Transverse colon (tissue), 4 donors: ENCODE results near the gene MINDY4B. TPM values are rescaled to one million over a fixed set of nuclear protein-coding genes. Genes with fewer than 3 reads are reported as not detected.

Source experiments
- DNase-seq: peaks from one replicate; pipeline ENCODE4 v3.0.0-alpha.2; 2019
- H3K27ac ChIP-seq, 4 donors: fragments of 200-600 bp; sonication (generic); 2 replicates each; pipeline ENCODE4 v1.5.1; 2016 to 2018; ENCODE audit warnings: inconsistent platforms in 4 of 4
- H3K27me3 ChIP-seq: fragments of 200-600 bp; sonication (generic); 2 replicates; pipeline ENCODE4 v1.5.1; 2017; ENCODE audit warnings: inconsistent platforms
- H3K36me3 ChIP-seq, 4 donors: fragments of 200-600 bp; sonication (generic); 2 replicates each; pipeline ENCODE4 v1.5.1; 2017 to 2019; ENCODE audit warnings: inconsistent platforms in 4 of 4
- H3K4me1 ChIP-seq, 4 donors: fragments of 200-600 bp; sonication (generic); 2 replicates each; pipeline ENCODE4 v1.5.1; 2017 to 2020; ENCODE audit warnings: inconsistent platforms in 4 of 4
- H3K4me3 ChIP-seq, 4 donors: fragments of 200-600 bp; sonication (generic); 1 replicate in 1 of 4; 2 replicates in 3 of 4; pipeline versions ENCODE4 v1.5.1 to v1.6.1; 2017 to 2019; ENCODE audit warnings: inconsistent platforms in 4 of 4
- H3K9me3 ChIP-seq, 2 donors: fragments of 200-600 bp; sonication (generic); 2 replicates each; pipeline ENCODE4 v1.5.1; 2017 to 2019; ENCODE audit warnings: inconsistent platforms in 2 of 2
- EP300 ChIP-seq: sonication (generic); formaldehyde crosslinking; IDR thresholded peaks from one replicate; pipeline ENCODE4 v1.6.1; 2017; ENCODE audit warnings: antibody characterized with exemption, low read depth
- POLR2A ChIP-seq: fragments of 450-650 bp; IDR thresholded peaks from one replicate; pipeline ENCODE4 v1.6.1; 2016; ENCODE audit warnings: antibody characterized with exemption, mild to moderate bottlenecking, moderate library complexity
- POLR2AphosphoS5 ChIP-seq, 3 donors: sonication (generic); formaldehyde crosslinking; IDR thresholded peaks; one replicate each; pipeline ENCODE4 v1.6.1; 2016; ENCODE audit warnings: antibody characterized with exemption in 3 of 3
- WGBS, 2 donors: methylation state at CpG; one replicate each; pipeline ENCODE4 v1.1.5; 2018; ENCODE audit warnings: low coverage in 1 of 2; 5-methylcytosine and 5-hydroxymethylcytosine counted together
- in situ Hi-C, 4 donors: fragments of 200-750 bp; cut with MboI; loops; one replicate each; pipeline versions ENCODE4 v1.15.0 to v1.15.1; 2017; ENCODE audit warnings: low sequenced_read_pairs in 3 of 4, low pct_ligation_motif_present in 1 of 4, low pct_unique_long_range_greater_than_20kb in 1 of 4
- intact Hi-C: fragments of 100-400 bp; cut with DNase I; formaldehyde crosslinking; loops from one replicate; pipeline ENCODE4 v1.15.1; 2023; ENCODE audit warnings: low total_unique reads
- total RNA-seq, 4 donors: library from RNA; depleted of rRNA; stranded (reverse); fragments of >200 nt; gene quantifications; one replicate each; pipeline ENCODE4 v1.1.0, GENCODE V29; 2016
- TF ChIP-seq, protein P1 (sequence below), 5 experiments: fragments of 200-600 bp in 3 of 5; fragments of 450-650 bp in 2 of 5; sonication (generic) in 3 of 5; IDR thresholded peaks; 1 replicate in 2 of 5; 2 replicates in 3 of 5; pipeline ENCODE4 v1.5.1; 2016 to 2017; ENCODE audit warnings: antibody characterized with exemption in 5 of 5, inconsistent platforms in 3 of 5, mild to moderate bottlenecking in 2 of 5, moderate library complexity in 1 of 5

Gene MINDY4B
- total RNA-seq, 4 donors from 2014 or later = not detected

DNA sequence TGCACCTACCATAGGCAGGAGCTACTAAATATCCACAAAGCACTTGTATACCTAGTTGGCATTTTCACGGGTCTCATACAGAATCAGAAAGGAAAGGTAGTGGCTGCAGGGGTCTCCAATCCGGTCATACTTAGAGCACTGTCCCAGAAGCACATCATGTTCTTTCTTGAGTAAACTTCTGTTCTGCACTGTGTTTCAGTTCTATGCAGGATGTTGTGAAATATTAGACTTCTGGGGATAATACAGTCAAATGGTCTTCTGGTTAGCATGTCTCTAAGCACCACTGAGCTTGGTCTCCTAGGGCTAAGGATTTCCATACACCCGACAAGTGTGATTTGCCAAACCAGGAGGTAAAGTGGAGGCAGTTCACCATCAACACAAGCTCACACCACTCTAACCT lies 27.9 kb downstream of the MINDY4B start:
- WGBS, 2 donors = 83 to 88% methylated on average over 1 to 3 of the region's 3 CpGs
- intact Hi-C loops = no loop called here
- DNase-seq = no peak
- no peaks in the 10 kb centered on the region for H3K27me3 ChIP-seq
- no peaks in the 10 kb centered on the region for H3K36me3 ChIP-seq
- H3K27ac ChIP-seq = no peak overlapping the region
- H3K4me1 ChIP-seq = no peaks in the 10 kb centered on the region
- no peak overlapping the region for H3K4me3 ChIP-seq
- no peaks in the 10 kb centered on the region for H3K9me3 ChIP-seq
- TF ChIP-seq, protein P1, sequence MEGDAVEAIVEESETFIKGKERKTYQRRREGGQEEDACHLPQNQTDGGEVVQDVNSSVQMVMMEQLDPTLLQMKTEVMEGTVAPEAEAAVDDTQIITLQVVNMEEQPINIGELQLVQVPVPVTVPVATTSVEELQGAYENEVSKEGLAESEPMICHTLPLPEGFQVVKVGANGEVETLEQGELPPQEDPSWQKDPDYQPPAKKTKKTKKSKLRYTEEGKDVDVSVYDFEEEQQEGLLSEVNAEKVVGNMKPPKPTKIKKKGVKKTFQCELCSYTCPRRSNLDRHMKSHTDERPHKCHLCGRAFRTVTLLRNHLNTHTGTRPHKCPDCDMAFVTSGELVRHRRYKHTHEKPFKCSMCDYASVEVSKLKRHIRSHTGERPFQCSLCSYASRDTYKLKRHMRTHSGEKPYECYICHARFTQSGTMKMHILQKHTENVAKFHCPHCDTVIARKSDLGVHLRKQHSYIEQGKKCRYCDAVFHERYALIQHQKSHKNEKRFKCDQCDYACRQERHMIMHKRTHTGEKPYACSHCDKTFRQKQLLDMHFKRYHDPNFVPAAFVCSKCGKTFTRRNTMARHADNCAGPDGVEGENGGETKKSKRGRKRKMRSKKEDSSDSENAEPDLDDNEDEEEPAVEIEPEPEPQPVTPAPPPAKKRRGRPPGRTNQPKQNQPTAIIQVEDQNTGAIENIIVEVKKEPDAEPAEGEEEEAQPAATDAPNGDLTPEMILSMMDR (IDR thresholded peaks at IDR 0.05) = no peak
- TF ChIP-seq POLR2A (no peak), POLR2AphosphoS5 (IDR thresholded peaks at IDR 0.05) (no peak), EP300 (no peak)
- in situ Hi-C loops = no loop called here

DNA sequence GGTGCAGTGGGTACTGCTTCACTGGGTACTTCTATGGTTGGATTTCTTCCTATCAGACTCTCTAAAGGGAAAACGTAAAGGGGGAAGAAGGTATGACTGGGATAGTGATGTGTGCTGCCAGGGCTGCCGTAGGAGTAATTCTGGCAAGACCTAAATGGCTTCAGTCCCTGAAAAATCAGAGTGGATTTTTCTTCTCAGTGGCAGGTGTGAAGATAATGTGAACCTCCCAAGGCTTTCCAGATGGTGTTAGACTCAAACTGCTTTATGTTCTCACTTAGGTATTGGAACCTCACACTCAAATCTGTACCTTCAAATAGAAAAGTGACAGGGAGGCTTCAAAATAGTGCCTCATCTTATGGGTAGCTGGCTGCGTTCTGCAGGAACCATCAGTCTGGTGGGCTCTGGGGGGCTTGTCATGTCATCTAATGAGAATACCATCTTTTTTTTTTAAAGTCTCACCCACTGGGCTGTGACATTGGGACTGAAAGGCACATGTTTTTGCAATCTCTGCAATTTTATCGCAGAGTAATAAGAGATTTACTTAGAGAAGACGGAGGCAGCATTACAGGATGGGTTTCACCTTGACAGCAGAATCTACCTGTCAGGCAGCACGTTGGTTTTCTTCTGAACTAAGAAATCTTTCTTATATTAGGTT lies 28.5 kb downstream of the MINDY4B start:
- H3K9me3 ChIP-seq = no peaks in the 10 kb centered on the region
- DNase-seq = no peak
- no peaks in the 10 kb centered on the region for H3K27me3 ChIP-seq
- in situ Hi-C loops = no loop called here
- 79 to 87% methylated on average over 3 to 6 of the region's 6 CpGs for WGBS, 2 donors
- H3K36me3 ChIP-seq = no peaks in the 10 kb centered on the region
- no peak overlapping the region for H3K4me3 ChIP-seq
- no peak for TF ChIP-seq POLR2A
- TF ChIP-seq POLR2AphosphoS5 (IDR thresholded peaks at IDR 0.05) = no peak
- TF ChIP-seq, protein P1 (IDR thresholded peaks at IDR 0.05) = no peak
- no peak overlapping the region for H3K27ac ChIP-seq
- H3K4me1 ChIP-seq = no peaks in the 10 kb centered on the region
- intact Hi-C loops = no loop called here

DNA sequence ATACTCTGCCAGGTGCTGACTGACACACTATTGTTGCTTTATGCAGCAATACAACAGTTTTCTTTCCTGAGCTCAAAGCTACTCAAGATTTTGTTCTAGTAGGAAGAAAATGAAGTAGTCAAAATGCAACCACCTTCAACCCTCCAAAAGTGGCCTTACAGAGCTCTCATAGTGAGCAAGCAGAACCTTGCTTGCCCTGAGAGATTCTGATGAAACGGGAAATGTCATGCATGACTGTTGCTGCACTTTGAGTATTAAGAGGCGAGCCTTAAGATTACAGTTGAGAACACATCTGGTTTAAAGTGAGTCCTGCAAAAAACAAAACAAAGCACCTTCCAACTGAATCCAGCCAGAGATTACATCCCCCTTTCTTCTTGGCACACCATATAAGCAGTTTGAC lies 29.7 kb downstream of the MINDY4B start:
- H3K27ac ChIP-seq = no peak overlapping the region
- WGBS, 2 donors = 55 to 58% methylated on average over 2 of the region's 2 CpGs
- in situ Hi-C loops (no loop called here), intact Hi-C loops (no loop called here)
- H3K4me3 ChIP-seq = no peak overlapping the region
- TF ChIP-seq EP300 (no peak), POLR2A (no peak)
- TF ChIP-seq, protein P1 (IDR thresholded peaks at IDR 0.05) = no peak
- no peak for DNase-seq
- H3K27me3 ChIP-seq = no peaks in the 10 kb centered on the region
- H3K9me3 ChIP-seq = no peaks in the 10 kb centered on the region
- H3K4me1 ChIP-seq = no peaks in the 10 kb centered on the region
- no peaks in the 10 kb centered on the region for H3K36me3 ChIP-seq

DNA sequence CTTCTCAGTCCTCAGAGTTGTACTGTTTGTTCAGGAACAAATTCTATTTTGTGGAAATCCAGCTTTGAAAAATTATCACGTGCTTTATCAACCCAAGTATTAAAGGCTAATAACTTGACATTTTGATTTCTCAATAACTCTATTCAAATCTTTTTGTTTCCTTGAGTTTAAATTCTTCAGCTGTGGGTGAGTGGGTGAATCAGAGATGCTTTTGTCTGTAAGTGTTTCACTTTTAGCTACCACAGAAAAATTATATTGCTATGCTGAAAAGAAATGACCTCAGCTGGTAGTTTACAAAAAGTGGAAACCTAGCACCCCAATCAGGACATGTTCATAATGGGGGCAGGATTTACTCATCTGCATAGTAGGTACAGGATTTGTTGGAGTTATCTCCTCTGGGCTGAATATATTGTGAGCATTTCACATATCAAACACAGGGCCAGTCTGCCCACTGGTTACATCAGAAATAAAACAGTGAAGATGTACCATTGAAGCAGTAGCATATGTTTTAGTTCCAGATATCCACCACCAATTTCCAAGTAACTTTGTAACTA lies 30.5 kb downstream of the MINDY4B start:
- H3K36me3 ChIP-seq = no peaks in the 10 kb centered on the region
- H3K27ac ChIP-seq = no peak overlapping the region
- no peaks in the 10 kb centered on the region for H3K27me3 ChIP-seq
- 73 to 75% methylated on average over 1 of the region's 1 CpG for WGBS, 2 donors
- TF ChIP-seq POLR2A (no peak), POLR2AphosphoS5 (IDR thresholded peaks at IDR 0.05) (no peak), EP300 (no peak)
- TF ChIP-seq, protein P1 (IDR thresholded peaks at IDR 0.05) = no peak
- no peak for DNase-seq
- H3K4me3 ChIP-seq = no peak overlapping the region
- H3K4me1 ChIP-seq = no peaks in the 10 kb centered on the region
- in situ Hi-C loops (loop anchor here in 3 of 4 donors (25.0 kb wide), 2 partner anchors 162 to 337 kb away; partner anchors contain the start of genes EIF2A (in 2 of the 3), SERP1 (in 2 of the 3) and ERICH6 (in 1 of the 3)), intact Hi-C loops (no loop called here)
- H3K9me3 ChIP-seq = no peaks in the 10 kb centered on the region
